Nucleus accumbens (tissue), 56 donors: Measurements from ENCODE around the gene HMGXB3.
"Not testable (repeated sequence)": the region's sequence is repeated elsewhere in the genome, so short reads cannot be mapped to it uniquely, and the experiment has no call there.

Experiments used
- DNase-seq, 56 donors: peaks; one replicate each; lab custom pipeline; 2025; lab: John Stamatoyannopoulos, UW

The HMGXB3 gene

DNA sequence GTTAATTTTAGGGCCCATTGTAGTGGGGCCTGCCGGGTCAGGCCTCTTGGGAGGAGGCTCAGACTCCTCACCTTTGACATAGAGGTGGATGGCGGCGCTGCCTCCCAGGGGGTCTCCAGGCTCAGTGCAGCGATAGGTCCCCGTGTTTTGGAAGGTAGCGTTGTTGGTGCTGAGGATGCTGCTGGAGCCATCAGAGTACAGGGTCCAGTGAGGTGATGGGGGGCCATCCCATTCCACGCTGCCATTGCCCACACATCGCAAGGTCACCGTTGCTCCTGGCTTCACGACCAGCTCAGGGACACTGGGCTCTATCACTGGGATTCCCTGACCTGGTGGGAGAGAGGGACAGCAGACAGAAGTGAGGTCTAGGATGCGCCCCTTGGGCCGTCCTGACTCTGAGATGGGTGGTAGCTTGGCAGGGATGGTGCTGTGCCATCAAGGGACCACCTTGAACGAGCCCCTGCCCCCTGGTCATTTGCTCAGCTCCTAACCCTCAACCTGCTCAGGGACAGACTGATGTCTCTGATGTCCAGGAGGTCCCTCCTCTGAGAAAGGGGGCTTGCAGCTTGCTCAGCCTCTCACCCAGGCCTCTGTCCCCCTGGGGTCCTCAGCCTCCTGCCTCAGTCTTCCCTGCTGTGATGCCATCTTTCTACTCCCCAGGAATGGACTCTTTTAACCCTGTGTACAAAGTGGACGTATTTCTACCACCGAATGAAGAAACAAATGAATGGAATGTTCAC is 80.3 kb downstream of the HMGXB3 start:
- DNase-seq, result no peak

DNA sequence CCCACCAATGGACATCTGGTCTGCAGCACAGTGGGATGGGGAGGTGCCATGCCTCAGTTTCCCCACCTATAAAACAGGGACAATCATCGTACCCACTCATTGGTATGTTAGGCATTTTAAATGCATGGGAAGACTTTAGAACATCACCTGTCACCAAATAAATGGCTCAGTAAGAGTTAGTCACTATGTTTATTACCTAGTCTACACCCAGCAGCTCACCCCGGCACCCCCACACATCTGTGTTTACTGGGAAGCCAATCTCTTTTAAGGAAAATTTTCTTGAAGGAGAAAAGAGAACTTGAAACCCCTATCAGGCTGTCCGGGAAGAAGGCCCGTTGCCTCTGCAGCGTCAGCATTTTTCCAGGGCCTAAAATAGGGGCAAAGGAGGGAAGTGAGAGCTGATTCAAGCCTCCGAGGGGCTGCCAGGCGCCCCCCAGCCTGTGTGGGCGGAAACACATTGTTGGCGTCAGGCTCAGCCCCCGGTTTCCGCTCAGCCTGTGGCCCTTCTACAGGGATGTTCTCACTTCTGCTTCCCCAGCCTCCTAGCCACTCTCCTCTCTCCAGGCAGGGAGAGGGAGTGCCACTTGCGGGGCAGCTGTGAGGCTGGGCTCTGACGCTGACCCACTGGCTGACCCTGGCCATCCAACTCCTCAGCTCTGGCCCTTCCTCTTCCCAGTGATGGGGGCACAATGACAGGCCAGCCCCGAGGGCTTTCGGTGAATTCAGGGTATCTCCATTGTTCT is 81.2 kb downstream of the HMGXB3 start:
- peak in 24 of 56 donors; percentile 16 to 64 (median 40) for DNase-seq

DNA sequence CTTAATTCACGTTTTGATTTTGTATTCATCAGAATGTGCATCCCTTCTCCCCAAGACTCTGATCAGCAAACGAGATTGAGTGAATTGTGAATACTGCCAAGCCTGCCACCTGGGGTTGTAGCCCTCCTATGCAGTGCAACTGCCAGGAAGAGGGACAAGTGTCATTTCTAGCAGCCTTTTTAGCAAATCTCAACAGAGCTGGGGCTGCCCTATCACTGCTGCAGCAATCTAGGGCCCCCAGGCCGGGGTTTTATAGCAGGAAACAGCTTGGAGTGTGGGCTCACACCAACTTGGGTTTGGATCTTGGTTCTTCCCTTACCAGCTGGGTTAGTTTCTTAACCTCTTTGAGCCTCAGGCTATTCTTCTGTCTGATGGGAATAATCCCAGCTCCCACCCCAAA is 81.8 kb downstream of the HMGXB3 start:
- DNase-seq, result no peak

DNA sequence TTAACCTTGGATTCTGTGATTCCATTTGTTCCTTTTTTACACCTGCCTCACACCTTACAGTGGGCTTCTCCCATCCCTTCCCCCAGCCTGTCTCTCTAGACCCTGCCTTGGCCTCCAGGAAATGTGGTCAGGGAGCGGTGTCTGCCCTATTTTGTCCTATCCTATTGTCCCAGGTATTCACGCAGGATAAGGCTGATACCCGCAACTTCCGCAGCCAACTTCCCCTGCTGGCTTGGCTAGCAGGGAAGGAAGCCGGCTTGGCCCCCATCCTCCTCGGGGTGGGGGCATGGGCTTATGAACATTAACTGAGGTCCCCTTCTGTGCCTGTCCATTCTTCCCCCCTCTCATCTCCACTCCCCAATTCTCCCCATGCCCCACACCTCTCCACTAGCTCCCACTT is 82.3 kb downstream of the HMGXB3 start:
- DNase-seq, result no peak

DNA sequence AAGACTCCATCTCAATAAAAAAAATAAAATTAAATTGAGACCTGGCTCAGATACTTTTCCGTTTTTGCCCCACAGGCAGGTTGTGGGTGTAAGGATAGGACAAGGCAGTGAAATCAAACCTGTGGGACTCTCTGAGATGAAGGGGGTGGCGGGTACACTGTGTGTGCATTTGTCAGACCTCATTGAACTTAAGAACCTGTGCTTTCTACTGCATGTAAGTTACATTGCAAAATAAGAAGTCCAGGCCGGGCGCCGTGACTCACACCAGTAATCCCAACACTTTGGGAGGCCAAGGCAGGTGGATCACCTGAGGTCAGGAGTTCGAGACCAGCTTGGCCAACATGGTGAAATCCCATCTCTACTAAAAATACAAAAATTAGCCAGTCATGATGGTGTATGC is 84.2 kb downstream of the HMGXB3 start:
- DNase-seq, result not testable (repeated sequence)

DNA sequence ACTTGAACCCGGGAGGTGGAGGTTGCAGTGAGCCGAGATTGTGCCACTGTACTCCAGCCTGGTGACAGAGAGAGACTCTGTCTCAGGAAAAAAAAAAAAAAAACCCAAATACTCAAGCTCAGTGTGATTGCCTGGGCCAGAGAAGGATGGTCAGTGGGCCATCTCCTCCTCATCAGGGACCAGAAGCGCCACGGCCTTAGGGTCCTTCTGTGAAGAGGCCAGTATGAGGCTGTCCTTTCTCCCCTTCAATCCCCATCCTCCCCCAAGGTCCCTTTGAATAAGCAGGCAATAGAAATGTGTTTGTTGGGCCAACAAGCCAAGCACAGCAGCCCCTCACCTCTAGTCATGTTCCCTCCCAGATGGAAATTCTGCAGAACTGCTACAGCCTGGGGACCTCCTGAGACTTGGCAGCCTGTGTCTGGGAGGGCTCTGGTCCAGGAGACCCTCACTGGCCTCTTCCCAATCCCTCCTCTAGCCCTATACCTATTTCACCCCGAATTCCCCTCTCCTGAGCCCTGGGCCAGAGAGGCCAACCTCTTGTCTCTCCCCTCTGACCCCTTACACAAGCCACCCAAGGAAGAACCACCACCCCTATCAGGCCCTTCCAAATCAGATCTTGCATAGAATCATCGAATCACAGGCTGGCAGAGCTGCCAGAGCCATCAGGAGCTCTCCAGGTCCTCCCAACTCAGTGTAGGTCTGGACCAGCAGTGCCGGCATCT is 84.8 kb downstream of the HMGXB3 start:
- no peak for DNase-seq

DNA sequence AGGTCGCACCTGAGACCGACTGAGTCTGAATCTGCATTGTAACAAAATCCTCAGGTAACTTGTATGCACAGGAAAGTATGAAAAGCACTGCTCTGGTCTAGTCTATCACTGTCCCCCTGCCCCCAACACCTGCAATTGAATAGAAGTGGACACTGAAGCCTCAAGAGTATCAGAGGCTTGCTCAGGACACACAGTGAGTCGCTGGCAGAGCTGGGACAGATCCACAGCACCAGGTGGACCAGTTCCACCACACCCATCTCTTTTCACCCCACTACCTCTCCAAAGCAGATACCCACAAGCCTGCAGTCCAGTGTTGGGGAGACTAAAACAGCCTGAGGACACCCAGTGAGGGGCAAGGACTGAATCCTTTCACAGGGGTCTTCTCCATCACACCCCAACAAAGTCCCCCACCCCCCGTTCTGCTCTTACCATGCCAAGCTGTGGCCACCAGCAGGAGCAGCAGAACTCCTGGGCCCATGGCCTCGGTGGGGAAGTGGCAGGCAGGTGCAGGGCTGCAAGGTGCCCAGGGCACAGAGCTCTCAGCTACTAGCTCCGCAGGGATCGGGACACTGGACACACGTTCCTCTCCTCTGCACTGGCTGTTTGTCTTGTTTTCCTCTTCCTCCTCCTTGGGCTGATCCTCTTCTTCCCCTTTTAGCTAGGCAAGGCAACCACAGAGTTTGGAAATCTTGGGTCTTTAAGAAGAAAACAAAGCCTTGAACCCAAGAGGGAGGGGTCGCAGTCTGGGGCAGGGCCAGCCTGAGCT is 85.6 kb downstream of the HMGXB3 start, which contains the start of gene CSF1R:
Gene CSF1R (minus strand): TSS at position 605 of the 766 bp plus-strand sequence. CDS start 127 bp downstream, at position 478.
- no peak for DNase-seq

DNA sequence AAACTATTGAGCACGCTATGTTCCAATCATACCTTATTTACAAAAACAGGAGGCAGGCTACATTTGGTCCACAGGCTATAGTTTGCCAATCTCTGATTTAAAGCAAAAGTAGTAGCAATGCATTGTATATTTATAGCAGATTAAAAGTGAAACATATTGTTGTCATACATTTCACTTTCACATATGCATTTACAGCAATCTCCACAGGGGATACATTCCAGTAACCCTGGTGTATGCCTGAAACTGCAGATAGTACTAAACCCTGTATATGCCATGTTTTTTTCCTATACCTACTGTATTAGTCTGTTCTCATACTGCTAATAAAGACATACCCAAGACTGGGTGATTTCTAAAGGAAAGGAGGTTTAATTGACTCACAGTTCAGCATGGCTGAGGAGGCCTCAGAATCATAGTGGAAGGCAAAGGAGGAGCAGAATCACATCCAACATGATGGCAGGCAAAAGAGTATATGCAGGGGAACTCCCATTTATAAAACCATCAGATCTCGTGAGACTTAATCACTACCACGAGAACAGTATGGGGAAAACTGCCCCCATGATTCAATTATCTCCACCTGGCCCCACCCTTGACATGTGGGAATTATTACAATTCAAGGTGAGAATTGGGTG is 91.7 kb downstream of the HMGXB3 start:
- DNase-seq, result no peak

DNA sequence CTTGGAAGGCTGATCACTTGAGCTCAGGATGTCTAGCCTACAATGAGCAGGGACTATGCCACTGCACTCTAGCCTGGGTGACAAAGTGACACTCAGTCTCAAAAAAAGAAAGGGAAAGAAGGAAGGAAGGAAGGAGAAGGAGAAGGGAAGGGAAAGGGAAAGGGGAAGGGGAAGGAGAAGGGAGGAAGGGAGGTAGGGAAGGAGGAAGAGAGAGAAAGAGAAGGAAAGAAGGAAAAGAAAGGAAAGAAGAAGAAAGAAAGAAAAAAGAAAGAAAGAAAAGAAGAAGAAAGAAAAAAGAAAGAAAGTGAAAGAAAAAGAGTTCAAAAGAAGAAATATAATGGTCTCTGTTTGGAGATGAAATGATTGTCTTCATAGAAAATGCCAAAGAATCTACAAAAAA is 96.6 kb downstream of the HMGXB3 start:
- no peak for DNase-seq

DNA sequence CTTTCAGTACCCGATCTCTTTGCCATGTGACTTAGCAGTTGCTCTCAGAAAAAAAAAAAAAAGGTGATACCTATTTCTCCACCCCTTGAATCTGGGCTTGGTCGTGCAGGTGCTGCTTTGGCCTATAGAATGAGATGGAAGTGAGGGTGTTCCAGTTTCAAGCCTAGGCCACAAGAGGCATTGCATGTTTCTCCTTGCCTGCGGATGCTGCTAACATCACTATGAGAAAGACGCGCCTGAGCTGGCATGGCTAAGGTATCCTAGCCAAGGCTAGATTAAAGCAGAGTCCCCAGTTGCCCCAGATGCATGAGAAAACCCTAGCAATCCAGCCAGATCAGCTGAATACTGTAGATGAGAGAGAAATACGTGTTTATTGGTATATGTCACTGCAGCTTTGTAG is 100.5 kb downstream of the HMGXB3 start:
- DNase-seq, result no peak
